RWPE2 (cell line): ENCODE results near the gene PIP5K1B.

Experiments used
- ATAC-seq: fragments of 200-7000 bp; cut with Tn5 transposase; 3 replicates; pipeline ENCODE4 v1.9.1; 2021; ENCODE audit warnings: low read depth
- DNase-seq: peaks from one replicate; pipeline ENCODE4 v3.0.0-alpha.2; 2020; ENCODE audit warnings: low spot score
- H3K27ac ChIP-seq: fragments of 450-650 bp; 2 replicates; pipeline ENCODE4 v1.5.1; 2017; ENCODE audit warnings: mild to moderate bottlenecking; ENCODE audit not compliant: poor library complexity, severe bottlenecking
- H3K27me3 ChIP-seq: fragments of 250-450 bp; sonication (Bioruptor Pico); 2 replicates; pipeline ENCODE4 v1.5.1; 2021; ENCODE audit warnings: mild to moderate bottlenecking, moderate library complexity; ENCODE audit not compliant: insufficient read depth, poor library complexity, severe bottlenecking
- H3K36me3 ChIP-seq: fragments of 250-450 bp; sonication (Bioruptor Pico); 2 replicates; pipeline ENCODE4 v1.5.1; 2020; ENCODE audit warnings: low read depth, mild to moderate bottlenecking, moderate library complexity
- H3K4me1 ChIP-seq: fragments of 250-450 bp; sonication (Bioruptor Pico); 2 replicates; pipeline ENCODE4 v1.5.1; 2021; ENCODE audit warnings: mild to moderate bottlenecking, moderate library complexity; ENCODE audit not compliant: insufficient read depth, poor library complexity, severe bottlenecking
- H3K4me3 ChIP-seq: fragments of 250-450 bp; sonication (Bioruptor Pico); 2 replicates; pipeline ENCODE4 v1.5.1; 2021; ENCODE audit warnings: mild to moderate bottlenecking, moderate library complexity; ENCODE audit not compliant: severe bottlenecking
- H3K9me3 ChIP-seq: fragments of 250-450 bp; sonication (Bioruptor Pico); 2 replicates; pipeline ENCODE4 v1.5.1; 2021; ENCODE audit warnings: mild to moderate bottlenecking, moderate library complexity; ENCODE audit not compliant: severe bottlenecking
- TF ChIP-seq, protein P1 (sequence below): fragments of 450-650 bp; IDR thresholded peaks from one replicate; pipeline ENCODE4 v1.5.1; 2017; ENCODE audit warnings: mild to moderate bottlenecking, moderate library complexity; ENCODE audit not compliant: poor library complexity, severe bottlenecking

PIP5K1B gene

GRCh38 chr9:68779558-68780379 is 74.7 kb downstream of the PIP5K1B start:
- TF ChIP-seq, protein P1, sequence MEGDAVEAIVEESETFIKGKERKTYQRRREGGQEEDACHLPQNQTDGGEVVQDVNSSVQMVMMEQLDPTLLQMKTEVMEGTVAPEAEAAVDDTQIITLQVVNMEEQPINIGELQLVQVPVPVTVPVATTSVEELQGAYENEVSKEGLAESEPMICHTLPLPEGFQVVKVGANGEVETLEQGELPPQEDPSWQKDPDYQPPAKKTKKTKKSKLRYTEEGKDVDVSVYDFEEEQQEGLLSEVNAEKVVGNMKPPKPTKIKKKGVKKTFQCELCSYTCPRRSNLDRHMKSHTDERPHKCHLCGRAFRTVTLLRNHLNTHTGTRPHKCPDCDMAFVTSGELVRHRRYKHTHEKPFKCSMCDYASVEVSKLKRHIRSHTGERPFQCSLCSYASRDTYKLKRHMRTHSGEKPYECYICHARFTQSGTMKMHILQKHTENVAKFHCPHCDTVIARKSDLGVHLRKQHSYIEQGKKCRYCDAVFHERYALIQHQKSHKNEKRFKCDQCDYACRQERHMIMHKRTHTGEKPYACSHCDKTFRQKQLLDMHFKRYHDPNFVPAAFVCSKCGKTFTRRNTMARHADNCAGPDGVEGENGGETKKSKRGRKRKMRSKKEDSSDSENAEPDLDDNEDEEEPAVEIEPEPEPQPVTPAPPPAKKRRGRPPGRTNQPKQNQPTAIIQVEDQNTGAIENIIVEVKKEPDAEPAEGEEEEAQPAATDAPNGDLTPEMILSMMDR, result peak; percentile 57
- Histone ChIP-seq H3K4me3 (peak overlapping the region; percentile 75), H3K36me3 (no peaks in the 10 kb centered on the region), H3K9me3 (no peaks in the 10 kb centered on the region), H3K27me3 (no peaks in the 10 kb centered on the region), H3K27ac (peak overlapping the region; percentile 12), H3K4me1 (peaks cover 9% of the 10 kb centered on the region)
- DNase-seq (peak; percentile 88), ATAC-seq (peak; percentile 84)

- no peaks in the 10 kb centered on the region for H3K36me3 ChIP-seq
- no peaks in the 10 kb centered on the region for H3K27me3 ChIP-seq
- TF ChIP-seq, protein P1, result peak; percentile 31
- no peaks in the 10 kb centered on the region for H3K9me3 ChIP-seq
- H3K27ac ChIP-seq, result peak overlapping the region; percentile 12
- DNase-seq (no peak), ATAC-seq (peak; percentile 2; the same call in 2 of the 3 replicates)
- H3K4me3 ChIP-seq, result peak overlapping the region; percentile 75
- H3K4me1 ChIP-seq, result peaks cover 9% of the 10 kb centered on the region
Observed at GRCh38 chr9:68780380-68780712, 75.3 kb downstream of the PIP5K1B start.

- H3K27me3 ChIP-seq, result no peaks in the 10 kb centered on the region
- DNase-seq (no peak), ATAC-seq (peak; percentile 28; the same call in 1 of the 3 replicates)
- H3K9me3 ChIP-seq, result no peaks in the 10 kb centered on the region
- no peaks in the 10 kb centered on the region for H3K36me3 ChIP-seq
- H3K27ac ChIP-seq, result no peak overlapping the region
- TF ChIP-seq, protein P1, result no peak
- H3K4me1 ChIP-seq, result peaks cover 9% of the 10 kb centered on the region
- peak overlapping the region; percentile 75 for H3K4me3 ChIP-seq
Observed at GRCh38 chr9:68780720-68781119, 75.7 kb downstream of the PIP5K1B start.

DNA sequence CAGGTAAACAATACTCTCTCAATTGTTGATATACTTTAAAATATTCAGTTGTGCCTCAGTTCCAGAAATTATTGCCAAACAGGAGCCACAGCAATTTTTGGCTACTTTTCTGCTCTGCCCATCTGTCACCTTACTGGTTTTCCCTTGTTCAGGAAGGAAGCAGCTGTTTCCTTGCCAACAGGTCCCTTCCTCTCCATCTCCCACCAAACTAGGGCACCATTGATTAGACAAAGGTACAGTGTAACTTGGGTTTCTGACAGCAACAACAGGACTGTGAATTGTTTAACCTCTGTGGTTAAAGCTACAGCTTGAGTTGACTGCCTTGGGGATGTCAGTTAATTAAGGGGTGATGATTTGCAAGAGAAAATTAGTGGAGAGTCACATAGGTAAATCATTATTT is 76.9 kb downstream of the PIP5K1B start:
- Histone ChIP-seq H3K27me3 (no peaks in the 10 kb centered on the region), H3K4me3 (no peak overlapping the region), H3K4me1 (peaks cover 9% of the 10 kb centered on the region), H3K36me3 (no peaks in the 10 kb centered on the region), H3K27ac (no peak overlapping the region), H3K9me3 (no peaks in the 10 kb centered on the region)
- DNase-seq (no peak), ATAC-seq (no peak)
- TF ChIP-seq, protein P1, result no peak

DNA sequence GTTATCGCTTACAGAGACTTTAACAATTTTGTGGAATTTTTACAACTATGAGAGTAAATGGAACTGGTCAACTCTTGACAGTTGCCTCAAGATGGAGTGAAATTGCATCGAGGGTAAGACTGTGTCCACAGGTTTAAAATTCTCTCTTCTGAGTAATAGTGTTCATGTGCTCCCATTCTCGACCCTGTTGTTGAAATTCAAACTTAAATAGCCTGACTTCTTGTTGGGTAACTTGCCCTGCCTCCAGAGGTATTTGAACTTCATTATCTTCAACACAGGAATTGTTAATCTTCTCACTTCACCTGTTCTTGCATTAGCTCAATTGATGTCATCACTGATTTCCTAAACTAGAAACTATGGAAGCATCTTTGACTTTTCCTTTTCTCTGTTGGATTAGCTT is 77.5 kb downstream of the PIP5K1B start:
- no peak overlapping the region for H3K27ac ChIP-seq
- peaks cover 9% of the 10 kb centered on the region for H3K4me1 ChIP-seq
- DNase-seq (no peak), ATAC-seq (no peak)
- H3K27me3 ChIP-seq, result no peaks in the 10 kb centered on the region
- H3K36me3 ChIP-seq, result no peaks in the 10 kb centered on the region
- TF ChIP-seq, protein P1, result no peak
- no peak overlapping the region for H3K4me3 ChIP-seq
- H3K9me3 ChIP-seq, result no peaks in the 10 kb centered on the region
